ENCODE results near the gene MRPS18C.

The MRPS18C gene

DNA sequence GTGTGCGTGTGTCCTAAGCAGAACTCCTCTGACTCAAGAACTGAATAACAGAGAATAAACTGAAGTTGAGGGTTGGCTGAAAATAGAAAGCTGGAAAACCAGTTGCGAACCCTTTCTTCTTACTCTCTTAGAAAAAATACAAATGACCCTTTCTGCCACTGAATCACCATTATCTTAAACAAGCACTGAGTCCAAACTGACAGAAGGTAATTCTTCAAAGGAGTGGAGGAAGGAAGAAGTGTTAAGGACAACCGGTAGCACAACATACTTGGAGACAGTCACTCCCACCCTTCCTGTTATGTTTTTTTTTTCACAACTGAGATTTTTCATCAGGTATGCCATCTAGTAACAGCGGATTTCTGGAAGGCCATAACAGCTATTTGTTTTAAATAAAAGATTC is 38.3 kb upstream of the MRPS18C start:
- TF ChIP-seq CSDC2 (CRISPR knock-in tag; IDR thresholded peaks at IDR 0.05) (no peak), ZFP3 (CRISPR knock-in tag; IDR thresholded peaks at IDR 0.05) (no peak), ISL1 (CRISPR knock-in tag; IDR thresholded peaks at IDR 0.05) (no peak), BACH2 (CRISPR knock-in tag; IDR thresholded peaks at IDR 0.05; ENCODE audit: borderline replicate concordance) (no peak), ZNF565 (CRISPR knock-in tag; conservative IDR thresholded peaks at IDR 0.05; ENCODE audit: low read depth) (no peak), CSRNP3 (CRISPR knock-in tag; IDR thresholded peaks at IDR 0.05) (no peak), ARNTL (CRISPR knock-in tag; IDR thresholded peaks at IDR 0.05; ENCODE audit: borderline replicate concordance, low read depth) (no peak), ZC3H10 (CRISPR knock-in tag; IDR thresholded peaks at IDR 0.05) (no peak), TSHZ2 (CRISPR knock-in tag; IDR thresholded peaks at IDR 0.05) (no peak), PPARA (CRISPR knock-in tag; IDR thresholded peaks at IDR 0.05; ENCODE audit: borderline replicate concordance) (no peak)
- TF ChIP-seq, protein P1, sequence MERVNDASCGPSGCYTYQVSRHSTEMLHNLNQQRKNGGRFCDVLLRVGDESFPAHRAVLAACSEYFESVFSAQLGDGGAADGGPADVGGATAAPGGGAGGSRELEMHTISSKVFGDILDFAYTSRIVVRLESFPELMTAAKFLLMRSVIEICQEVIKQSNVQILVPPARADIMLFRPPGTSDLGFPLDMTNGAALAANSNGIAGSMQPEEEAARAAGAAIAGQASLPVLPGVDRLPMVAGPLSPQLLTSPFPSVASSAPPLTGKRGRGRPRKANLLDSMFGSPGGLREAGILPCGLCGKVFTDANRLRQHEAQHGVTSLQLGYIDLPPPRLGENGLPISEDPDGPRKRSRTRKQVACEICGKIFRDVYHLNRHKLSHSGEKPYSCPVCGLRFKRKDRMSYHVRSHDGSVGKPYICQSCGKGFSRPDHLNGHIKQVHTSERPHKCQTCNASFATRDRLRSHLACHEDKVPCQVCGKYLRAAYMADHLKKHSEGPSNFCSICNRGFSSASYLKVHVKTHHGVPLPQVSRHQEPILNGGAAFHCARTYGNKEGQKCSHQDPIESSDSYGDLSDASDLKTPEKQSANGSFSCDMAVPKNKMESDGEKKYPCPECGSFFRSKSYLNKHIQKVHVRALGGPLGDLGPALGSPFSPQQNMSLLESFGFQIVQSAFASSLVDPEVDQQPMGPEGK (CRISPR knock-in tag; IDR thresholded peaks at IDR 0.05; ENCODE audit: borderline replicate concordance), result no peak
- no peak for ATAC-seq

GRCh38 chr4:83418211-83418610 is 37.6 kb upstream of the MRPS18C start:
- TF ChIP-seq ISL1 (CRISPR knock-in tag; IDR thresholded peaks at IDR 0.05) (no peak), TOX (CRISPR knock-in tag; IDR thresholded peaks at IDR 0.05; ENCODE audit: borderline replicate concordance) (no peak), ZC3H10 (CRISPR knock-in tag; IDR thresholded peaks at IDR 0.05) (no peak), ZNF8 (CRISPR knock-in tag; IDR thresholded peaks at IDR 0.05) (no peak)

GRCh38 chr4:83431200-83431599 is 24.7 kb upstream of the MRPS18C start:
- no peak for ATAC-seq
- no peak for TF ChIP-seq ARNTL (CRISPR knock-in tag; IDR thresholded peaks at IDR 0.05; ENCODE audit: borderline replicate concordance, low read depth)
- TF ChIP-seq TSHZ2 (CRISPR knock-in tag; IDR thresholded peaks at IDR 0.05), result no peak
- no peak for TF ChIP-seq ZNF70 (CRISPR knock-in tag; IDR thresholded peaks at IDR 0.05)
- TF ChIP-seq ZC3H10 (CRISPR knock-in tag; IDR thresholded peaks at IDR 0.05), result no peak
- no peak for TF ChIP-seq ZNF8 (CRISPR knock-in tag; IDR thresholded peaks at IDR 0.05)

More at GRCh38 chr4:83418211-83418610, 37.6 kb upstream of the MRPS18C start:
- no peak for ATAC-seq

- TF ChIP-seq GLIS3 (CRISPR knock-in tag; IDR thresholded peaks at IDR 0.05) (no peak), ARNTL (CRISPR knock-in tag; IDR thresholded peaks at IDR 0.05; ENCODE audit: borderline replicate concordance, low read depth) (no peak), ZC3H10 (CRISPR knock-in tag; IDR thresholded peaks at IDR 0.05) (no peak), BACH2 (CRISPR knock-in tag; IDR thresholded peaks at IDR 0.05; ENCODE audit: borderline replicate concordance) (no peak), ZNF565 (CRISPR knock-in tag; conservative IDR thresholded peaks at IDR 0.05; ENCODE audit: low read depth) (no peak), ZNF8 (CRISPR knock-in tag; IDR thresholded peaks at IDR 0.05) (no peak), ISL1 (CRISPR knock-in tag; IDR thresholded peaks at IDR 0.05) (no peak)
- TF ChIP-seq, protein P2, sequence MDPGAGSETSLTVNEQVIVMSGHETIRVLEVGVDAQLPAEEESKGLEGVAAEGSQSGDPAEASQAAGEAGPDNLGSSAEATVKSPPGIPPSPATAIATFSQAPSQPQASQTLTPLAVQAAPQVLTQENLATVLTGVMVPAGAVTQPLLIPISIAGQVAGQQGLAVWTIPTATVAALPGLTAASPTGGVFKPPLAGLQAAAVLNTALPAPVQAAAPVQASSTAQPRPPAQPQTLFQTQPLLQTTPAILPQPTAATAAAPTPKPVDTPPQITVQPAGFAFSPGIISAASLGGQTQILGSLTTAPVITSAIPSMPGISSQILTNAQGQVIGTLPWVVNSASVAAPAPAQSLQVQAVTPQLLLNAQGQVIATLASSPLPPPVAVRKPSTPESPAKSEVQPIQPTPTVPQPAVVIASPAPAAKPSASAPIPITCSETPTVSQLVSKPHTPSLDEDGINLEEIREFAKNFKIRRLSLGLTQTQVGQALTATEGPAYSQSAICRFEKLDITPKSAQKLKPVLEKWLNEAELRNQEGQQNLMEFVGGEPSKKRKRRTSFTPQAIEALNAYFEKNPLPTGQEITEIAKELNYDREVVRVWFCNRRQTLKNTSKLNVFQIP (CRISPR knock-in tag; IDR thresholded peaks at IDR 0.05; ENCODE audit: borderline replicate concordance, low read depth), result no peak
- ATAC-seq, result no peak
Measured at GRCh38 chr4:83436680-83437079, 19.2 kb upstream of the MRPS18C start.
